Dermis microvascular lymphatic vessel endothelial cell (primary cell): Measurements from ENCODE around the gene KIFAP3. TPM values are rescaled to one million over a fixed set of nuclear protein-coding genes. Genes with fewer than 3 reads are reported as not detected.
"Not testable (repeated sequence)": the region's sequence is repeated elsewhere in the genome, so short reads cannot be mapped to it uniquely, and the experiment has no call there.

Experiments used
- DNase-seq, 2 donors: peaks; one replicate each; pipeline versions ENCODE4 v3.0.0 to v3.0.0-alpha.2; 2010; ENCODE audit warnings: low read depth in 2 of 2
- total RNA-seq: library from RNA; depleted of rRNA; stranded (reverse); fragments of >200 nt; gene quantifications from 2 replicates; pipeline ENCODE4 v1.2.1, GENCODE V29; 2014

Gene KIFAP3
- total RNA-seq: 12.1 and 15.8 TPM in 2 replicates

- DNase-seq: peak; percentile 91 to 97
Observed at GRCh38 chr1:170074250-170075157, at the start of gene KIFAP3. TSS of gene KIFAP3 (minus strand) at chr1:170074695. CDS start at chr1:170074467, 228 bp downstream.

GRCh38 chr1:170122366-170122765, 47.9 kb upstream of the KIFAP3 start:
- no peak for DNase-seq

GRCh38 chr1:170114906-170115305, 40.4 kb upstream of the KIFAP3 start:
- peak in 1 of 2 donors; percentile 28 for DNase-seq

GRCh38 chr1:170113140-170113539, 38.6 kb upstream of the KIFAP3 start:
- not testable (repeated sequence) for DNase-seq

GRCh38 chr1:170097449-170097948, 23.0 kb upstream of the KIFAP3 start:
- DNase-seq: no peak

GRCh38 chr1:170096806-170097340, 22.4 kb upstream of the KIFAP3 start:
- no peak for DNase-seq

GRCh38 chr1:170095976-170096748, 21.7 kb upstream of the KIFAP3 start:
- no peak for DNase-seq

GRCh38 chr1:170094697-170095616, 20.5 kb upstream of the KIFAP3 start:
- DNase-seq: not testable (repeated sequence)

- DNase-seq: no peak
Observed at GRCh38 chr1:170086399-170087032, 12.0 kb upstream of the KIFAP3 start.

- no peak for DNase-seq
Observed at GRCh38 chr1:170085091-170085490, 10.6 kb upstream of the KIFAP3 start.

- no peak for DNase-seq
Observed at GRCh38 chr1:170078610-170079189, 4.2 kb upstream of the KIFAP3 start.

- no peak for DNase-seq
Observed at GRCh38 chr1:170077926-170078325, 3.4 kb upstream of the KIFAP3 start.

GRCh38 chr1:170076952-170077351, 2.5 kb upstream of the KIFAP3 start:
- DNase-seq: not testable (repeated sequence)

- no peak for DNase-seq
Observed at GRCh38 chr1:170076199-170076598, 1.7 kb upstream of the KIFAP3 start.

- DNase-seq: no peak
Observed at GRCh38 chr1:170075186-170075585, 691 bp upstream of the KIFAP3 start.

GRCh38 chr1:170073893-170074249, 624 bp downstream of the KIFAP3 start:
- DNase-seq: no peak

GRCh38 chr1:170071378-170071777, 3.1 kb downstream of the KIFAP3 start:
- DNase-seq: no peak

GRCh38 chr1:170068923-170069322, 5.6 kb downstream of the KIFAP3 start:
- no peak for DNase-seq

- peak in 1 of 2 donors; percentile 59 for DNase-seq
Observed at GRCh38 chr1:170067253-170067819, 7.2 kb downstream of the KIFAP3 start.

GRCh38 chr1:170064821-170065220, 9.7 kb downstream of the KIFAP3 start:
- DNase-seq: no peak
